Fibroblast of lung (primary cell): ENCODE results near the gene GLCCI1. TPM values are rescaled to one million over a fixed set of nuclear protein-coding genes. Genes with fewer than 3 reads are reported as not detected.

Source experiments
- DNase-seq, 2 donors: peaks; one replicate each; pipeline versions ENCODE4 v3.0.0 to v3.0.0-alpha.2; 2010; ENCODE audit warnings: low read depth in 2 of 2
- H2AFZ ChIP-seq: 2 replicates; pipeline ENCODE4 v1.5.1; 2012; ENCODE audit warnings: low read length, control low read depth, inconsistent platforms
- H3K27ac ChIP-seq: 2 replicates; pipeline ENCODE4 v1.5.1; 2011; ENCODE audit warnings: low read length, control low read depth; ENCODE audit not compliant: insufficient read depth
- H3K27me3 ChIP-seq: 2 replicates; pipeline ENCODE4 v1.5.1; 2011; ENCODE audit warnings: mild to moderate bottlenecking, low read length; ENCODE audit not compliant: control insufficient read depth, insufficient read depth
- H3K36me3 ChIP-seq: 2 replicates; pipeline ENCODE4 v1.5.1; 2011; ENCODE audit warnings: low read length; ENCODE audit not compliant: control insufficient read depth, insufficient read depth
- H3K4me1 ChIP-seq: 2 replicates; pipeline ENCODE4 v1.5.1; 2011; ENCODE audit warnings: low read length; ENCODE audit not compliant: control insufficient read depth, insufficient read depth; ENCODE audit errors: extremely low read depth
- H3K4me2 ChIP-seq: 2 replicates; pipeline ENCODE4 v1.5.1; 2011; ENCODE audit warnings: low read length, control low read depth; ENCODE audit not compliant: insufficient read depth; ENCODE audit errors: extremely low read depth
- H3K4me3 ChIP-seq, 4 experiments: fragments of 200-600 bp in 1 of 4; sonication (generic) in 1 of 4; replicated peaks in 1 of 4; 2 replicates each; pipeline ENCODE4 v1.5.1; 2011 to 2016; ENCODE audit warnings: low read length in 4 of 4, low read depth in 3 of 4, mild to moderate bottlenecking in 3 of 4, control low read depth in 2 of 4, inconsistent platforms in 1 of 4, mixed read lengths in 1 of 4; ENCODE audit not compliant: insufficient read depth in 1 of 4; ENCODE audit errors: control extremely low read depth in 1 of 4
- H3K79me2 ChIP-seq: 2 replicates; pipeline ENCODE4 v1.5.1; 2012; ENCODE audit warnings: mild to moderate bottlenecking, low read length, inconsistent platforms; ENCODE audit not compliant: control insufficient read depth, insufficient read depth
- H3K9ac ChIP-seq: 2 replicates; pipeline ENCODE4 v1.5.1; 2011; ENCODE audit warnings: mild to moderate bottlenecking, low read length, control low read depth; ENCODE audit not compliant: insufficient read depth
- H3K9me3 ChIP-seq: 2 replicates; pipeline ENCODE4 v1.5.1; 2012; ENCODE audit warnings: low read depth, low read length; ENCODE audit not compliant: control insufficient read depth, insufficient read depth
- H4K20me1 ChIP-seq: 2 replicates; pipeline ENCODE4 v1.5.1; 2011; ENCODE audit warnings: low read length; ENCODE audit not compliant: control insufficient read depth, insufficient read depth; ENCODE audit errors: extremely low read depth
- EZH2 ChIP-seq: IDR thresholded peaks from 2 replicates; pipeline ENCODE4 v1.5.1; 2012; ENCODE audit warnings: low read length, control low read depth, mild to moderate bottlenecking; ENCODE audit errors: missing control alignments
- polyA plus RNA-seq, 2 donors: library from polyadenylated mRNA; depleted of rRNA in 1 of 2; stranded (reverse) in 1 of 2; unstranded in 1 of 2; fragments of >200 nt; gene quantifications; 2 replicates each; pipeline ENCODE4 v1.2.1, GENCODE V29; 2011 to 2012; ENCODE audit warnings: missing spikeins in 1 of 2
- total RNA-seq: library from RNA; depleted of rRNA; stranded (reverse); fragments of >200 nt; gene quantifications from 2 replicates; pipeline ENCODE4 v1.2.1, GENCODE V29; 2014
- TF ChIP-seq, protein P1 (sequence below), 2 donors: IDR thresholded peaks in 1 of 2; conservative IDR thresholded peaks in 1 of 2; 1 replicate in 1 of 2; 2 replicates in 1 of 2; pipeline ENCODE4 v1.5.1; 2011 to 2012; ENCODE audit warnings: low read length in 2 of 2, control low read depth in 1 of 2, inconsistent platforms in 1 of 2, low read depth in 1 of 2, mild to moderate bottlenecking in 1 of 2

Gene GLCCI1
- total and polyA plus RNA-seq, 2 donors (not counting 1 experiment from before 2014, with no cell fraction given), result 4.4 to 8.3 TPM

DNA sequence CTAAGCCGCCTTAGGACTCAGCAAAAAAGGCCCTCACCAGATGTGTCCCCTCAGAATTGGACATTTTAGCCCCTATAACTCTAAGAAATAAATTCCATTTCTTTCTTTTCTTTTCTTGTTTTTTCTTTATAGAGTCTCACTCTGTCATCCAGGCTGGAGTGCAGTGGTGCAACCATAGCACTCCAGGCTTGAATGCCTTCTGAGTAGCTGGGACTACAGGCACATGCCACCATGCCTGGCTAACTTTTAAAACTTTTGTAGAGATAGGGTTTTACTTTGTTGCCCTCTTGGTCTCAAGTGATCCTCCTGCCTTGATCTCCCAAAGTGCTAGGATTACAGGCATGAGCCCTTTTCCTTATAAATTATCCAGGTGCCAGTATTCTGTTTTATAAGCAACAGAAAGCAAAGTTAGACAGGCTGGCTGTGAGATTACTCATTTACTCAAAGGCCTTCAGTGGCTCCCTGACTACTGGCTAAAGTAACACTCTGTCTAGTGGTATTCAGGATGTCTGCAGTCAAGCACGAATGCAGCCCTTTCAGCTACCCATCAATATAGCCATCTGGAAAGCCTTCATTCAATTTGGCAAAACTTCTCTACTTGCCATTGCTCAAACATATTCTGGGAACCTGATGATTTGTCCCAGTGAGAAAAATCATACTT, 164.7 kb downstream of the GLCCI1 start:
- Histone ChIP-seq H4K20me1 (no peaks in the 10 kb centered on the region), H3K27me3 (no peaks in the 10 kb centered on the region), H3K4me1 (no peaks in the 10 kb centered on the region), H3K27ac (no peak overlapping the region), H3K79me2 (no peaks in the 10 kb centered on the region), H2AFZ (no peak overlapping the region), H3K9ac (no peak overlapping the region), H3K9me3 (no peaks in the 10 kb centered on the region), H3K4me3 (no peak overlapping the region), H3K4me2 (no peak overlapping the region), H3K36me3 (no peaks in the 10 kb centered on the region)
- TF ChIP-seq EZH2, result no peak
- TF ChIP-seq, protein P1, sequence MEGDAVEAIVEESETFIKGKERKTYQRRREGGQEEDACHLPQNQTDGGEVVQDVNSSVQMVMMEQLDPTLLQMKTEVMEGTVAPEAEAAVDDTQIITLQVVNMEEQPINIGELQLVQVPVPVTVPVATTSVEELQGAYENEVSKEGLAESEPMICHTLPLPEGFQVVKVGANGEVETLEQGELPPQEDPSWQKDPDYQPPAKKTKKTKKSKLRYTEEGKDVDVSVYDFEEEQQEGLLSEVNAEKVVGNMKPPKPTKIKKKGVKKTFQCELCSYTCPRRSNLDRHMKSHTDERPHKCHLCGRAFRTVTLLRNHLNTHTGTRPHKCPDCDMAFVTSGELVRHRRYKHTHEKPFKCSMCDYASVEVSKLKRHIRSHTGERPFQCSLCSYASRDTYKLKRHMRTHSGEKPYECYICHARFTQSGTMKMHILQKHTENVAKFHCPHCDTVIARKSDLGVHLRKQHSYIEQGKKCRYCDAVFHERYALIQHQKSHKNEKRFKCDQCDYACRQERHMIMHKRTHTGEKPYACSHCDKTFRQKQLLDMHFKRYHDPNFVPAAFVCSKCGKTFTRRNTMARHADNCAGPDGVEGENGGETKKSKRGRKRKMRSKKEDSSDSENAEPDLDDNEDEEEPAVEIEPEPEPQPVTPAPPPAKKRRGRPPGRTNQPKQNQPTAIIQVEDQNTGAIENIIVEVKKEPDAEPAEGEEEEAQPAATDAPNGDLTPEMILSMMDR (conservative IDR thresholded peaks at IDR 0.05 in 1 of 2, IDR thresholded peaks at IDR 0.05 in 1 of 2; ENCODE audit: low read depth in 1 of 2, low read length in 2 of 2), result no peak
- no peak for DNase-seq

DNA sequence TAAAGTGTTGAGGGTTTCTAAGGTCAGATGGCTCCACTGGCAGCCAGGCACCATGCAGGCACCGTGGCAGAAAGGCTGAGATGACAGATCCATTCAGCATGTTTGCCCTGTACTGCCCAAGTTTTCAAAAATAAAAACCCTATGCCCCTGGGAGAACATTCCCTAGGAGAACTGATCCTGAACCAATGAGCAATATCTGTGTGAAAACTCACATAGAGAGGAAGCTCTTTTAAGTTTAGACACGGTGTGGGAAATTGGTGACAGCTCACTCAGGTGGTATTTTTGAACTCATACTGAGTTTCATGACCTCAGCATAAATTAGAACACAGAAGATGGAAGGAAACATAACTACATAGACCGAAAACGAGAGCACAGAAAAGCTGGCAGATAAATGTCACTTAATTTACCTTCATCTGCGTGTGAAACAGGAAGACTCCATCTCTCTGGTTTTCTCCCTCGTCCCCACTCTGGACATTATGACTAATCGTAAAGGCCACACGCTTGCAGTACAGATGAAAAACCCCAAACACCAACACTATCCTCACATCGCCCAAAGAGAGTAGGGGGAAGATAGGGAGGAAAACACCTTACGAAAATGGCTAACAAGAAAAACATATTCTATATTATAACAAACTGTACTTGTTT, 165.6 kb downstream of the GLCCI1 start:
- Histone ChIP-seq H3K9ac (no peak overlapping the region), H3K9me3 (no peaks in the 10 kb centered on the region), H2AFZ (no peak overlapping the region), H3K4me2 (no peak overlapping the region), H3K36me3 (no peaks in the 10 kb centered on the region), H3K4me3 (no peak overlapping the region), H3K79me2 (no peaks in the 10 kb centered on the region), H3K27ac (no peak overlapping the region), H3K27me3 (no peaks in the 10 kb centered on the region), H4K20me1 (no peaks in the 10 kb centered on the region), H3K4me1 (no peaks in the 10 kb centered on the region)
- peak in 1 of 2 donors; percentile 20 for DNase-seq
- no peak for TF ChIP-seq EZH2
- TF ChIP-seq, protein P1 (conservative IDR thresholded peaks at IDR 0.05 in 1 of 2, IDR thresholded peaks at IDR 0.05 in 1 of 2; ENCODE audit: low read depth in 1 of 2, low read length in 2 of 2), result no peak

DNA sequence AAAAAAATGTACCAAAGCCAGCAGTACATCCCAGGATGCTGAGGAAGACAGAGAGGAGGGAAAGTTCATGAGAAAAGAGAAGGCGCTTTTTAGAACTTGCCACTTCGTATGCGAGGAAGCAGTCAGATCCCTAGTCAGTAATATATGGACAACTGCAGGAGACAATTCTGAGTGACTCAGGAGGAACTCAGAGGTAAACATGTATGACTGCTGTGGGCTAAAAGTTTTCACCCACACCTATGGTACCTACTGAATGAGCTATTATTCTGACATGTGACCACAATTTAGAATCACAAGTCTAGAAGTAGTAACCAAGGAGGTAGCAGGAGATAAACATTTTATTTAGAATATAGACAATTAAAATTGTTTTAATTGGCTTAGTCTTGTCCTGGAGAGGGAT, 166.8 kb downstream of the GLCCI1 start:
- no peak for TF ChIP-seq EZH2
- TF ChIP-seq, protein P1 (conservative IDR thresholded peaks at IDR 0.05 in 1 of 2, IDR thresholded peaks at IDR 0.05 in 1 of 2; ENCODE audit: low read depth in 1 of 2, low read length in 2 of 2), result no peak
- Histone ChIP-seq H3K4me1 (no peaks in the 10 kb centered on the region), H3K27ac (no peak overlapping the region)

More for the DNA sequence above, 166.8 kb downstream of the GLCCI1 start:
- H3K9me3 ChIP-seq, result no peaks in the 10 kb centered on the region
- DNase-seq, result no peak
- H3K79me2 ChIP-seq, result no peaks in the 10 kb centered on the region
- H3K4me3 ChIP-seq, result no peak overlapping the region
- no peaks in the 10 kb centered on the region for H3K36me3 ChIP-seq
- no peak overlapping the region for H2AFZ ChIP-seq
- no peak overlapping the region for H3K4me2 ChIP-seq
- H3K27me3 ChIP-seq, result no peaks in the 10 kb centered on the region
- no peaks in the 10 kb centered on the region for H4K20me1 ChIP-seq
- no peak overlapping the region for H3K9ac ChIP-seq
